ENCODE data around the gene KLK14.
A peak's percentile ranks its signal among the peaks of the same experiment; 100 is the strongest.

KLK14 gene

DNA sequence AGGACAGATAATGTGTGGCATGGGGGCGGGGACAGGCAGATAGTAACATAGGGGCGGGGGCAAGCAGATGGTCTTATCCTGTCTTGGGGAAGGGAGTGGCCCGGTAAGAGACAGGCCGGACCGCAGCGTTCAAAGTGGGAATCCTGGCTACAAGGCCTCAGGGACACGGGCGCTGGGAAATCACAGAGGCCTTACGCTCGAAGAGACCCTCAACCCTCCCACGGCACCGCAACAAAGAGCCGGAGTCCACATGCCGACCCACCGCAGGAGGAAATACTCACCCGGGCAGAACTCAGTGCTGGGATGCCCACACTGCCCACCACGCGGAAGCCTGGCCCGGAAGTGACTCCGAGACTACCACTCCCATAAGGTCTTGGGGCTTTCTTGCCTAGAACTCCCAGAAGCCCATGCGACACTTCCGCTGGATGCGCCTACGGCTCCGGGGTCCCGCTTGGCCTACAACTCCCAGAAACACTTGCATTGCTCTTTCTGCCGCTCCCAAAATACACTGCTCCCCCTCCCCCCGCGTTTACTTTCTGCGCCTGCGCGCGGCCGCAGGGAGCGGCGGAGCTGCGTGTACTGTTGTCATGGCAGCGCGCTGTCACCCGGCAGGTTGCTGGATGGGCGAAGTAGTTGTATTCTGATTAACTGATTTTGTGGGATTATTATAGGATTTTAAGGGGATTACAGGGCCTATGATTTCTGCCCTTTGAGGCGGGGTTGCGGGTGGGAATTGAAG is 25.5 kb upstream of the KLK14 start, which contains the start of gene CTU1:
TSS of gene CTU1 (minus strand) at position 344 of the 739 bp plus-strand sequence. CDS start 3,840 bp downstream, outside the sequence.
- peaks cover 8 to 18% of the 10 kb centered on the region in 2 experiments; a peak in 2 of 3 replicates for H3K36me3 ChIP-seq (ENCODE audit: control insufficient read depth in 2 of 2, insufficient read depth in 1 of 2, low read length in 2 of 2)
- H3K27ac ChIP-seq (ENCODE audit: extremely low read depth, low read depth, low read length), result no peak within 1 kb of the TSS; the same call in 1 of the 2 replicates
- no peaks in the 10 kb centered on the region for H3K4me1 ChIP-seq (ENCODE audit: control insufficient read depth, insufficient read depth, low read length)
- CTCF ChIA-PET, result interaction anchor here (0.6 to 1.8 kb wide), 5 partner anchors 10 to 1044 kb away, joined by 3 to 12 read pairs (median 3); no protein-coding TSS in a partner anchor
- H3K4me3 ChIP-seq (ENCODE audit: low read depth, low read length), result peak within 1 kb of the TSS; percentile 88
- POLR2A ChIA-PET, result interaction anchor here (0.6 to 0.8 kb wide), 3 partner anchors 23 to 303 kb away, joined by 3 read pairs; no protein-coding TSS in a partner anchor
- H3K9me3 ChIP-seq (ENCODE audit: control insufficient read depth, insufficient read depth, low read depth, low read length), result no peaks in the 10 kb centered on the region
- TF ChIP-seq, protein P1, sequence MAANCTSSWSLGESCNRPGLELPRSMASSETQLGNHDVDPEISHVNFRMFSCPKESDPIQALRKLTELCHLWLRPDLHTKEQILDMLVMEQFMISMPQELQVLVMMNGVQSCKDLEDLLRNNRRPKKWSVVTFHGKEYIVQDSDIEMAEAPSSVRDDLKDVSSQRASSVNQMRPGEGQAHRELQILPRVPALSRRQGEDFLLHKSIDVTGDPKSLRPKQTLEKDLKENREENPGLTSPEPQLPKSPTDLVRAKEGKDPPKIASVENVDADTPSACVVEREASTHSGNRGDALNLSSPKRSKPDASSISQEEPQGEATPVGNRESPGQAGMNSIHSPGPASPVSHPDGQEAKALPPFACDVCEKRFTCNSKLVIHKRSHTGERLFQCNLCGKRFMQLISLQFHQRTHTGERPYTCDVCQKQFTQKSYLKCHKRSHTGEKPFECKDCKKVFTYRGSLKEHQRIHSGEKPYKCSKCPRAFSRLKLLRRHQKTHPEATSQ (tag by site-specific recombination; IDR thresholded peaks at IDR 0.05), result no peak
- TF ChIP-seq, protein P2, sequence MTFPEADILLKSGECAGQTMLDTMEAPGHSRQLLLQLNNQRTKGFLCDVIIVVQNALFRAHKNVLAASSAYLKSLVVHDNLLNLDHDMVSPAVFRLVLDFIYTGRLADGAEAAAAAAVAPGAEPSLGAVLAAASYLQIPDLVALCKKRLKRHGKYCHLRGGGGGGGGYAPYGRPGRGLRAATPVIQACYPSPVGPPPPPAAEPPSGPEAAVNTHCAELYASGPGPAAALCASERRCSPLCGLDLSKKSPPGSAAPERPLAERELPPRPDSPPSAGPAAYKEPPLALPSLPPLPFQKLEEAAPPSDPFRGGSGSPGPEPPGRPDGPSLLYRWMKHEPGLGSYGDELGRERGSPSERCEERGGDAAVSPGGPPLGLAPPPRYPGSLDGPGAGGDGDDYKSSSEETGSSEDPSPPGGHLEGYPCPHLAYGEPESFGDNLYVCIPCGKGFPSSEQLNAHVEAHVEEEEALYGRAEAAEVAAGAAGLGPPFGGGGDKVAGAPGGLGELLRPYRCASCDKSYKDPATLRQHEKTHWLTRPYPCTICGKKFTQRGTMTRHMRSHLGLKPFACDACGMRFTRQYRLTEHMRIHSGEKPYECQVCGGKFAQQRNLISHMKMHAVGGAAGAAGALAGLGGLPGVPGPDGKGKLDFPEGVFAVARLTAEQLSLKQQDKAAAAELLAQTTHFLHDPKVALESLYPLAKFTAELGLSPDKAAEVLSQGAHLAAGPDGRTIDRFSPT (tag by site-specific recombination; IDR thresholded peaks at IDR 0.05), result peak; percentile 97
- TF ChIP-seq ZNF610 (tag by site-specific recombination; IDR thresholded peaks at IDR 0.05; ENCODE audit: borderline replicate concordance) (peak; percentile 98), KLF7 (tag by site-specific recombination; IDR thresholded peaks at IDR 0.05; ENCODE audit: borderline replicate concordance) (peak; percentile 39; the same call in 1 of the 2 replicates), FEZF1 (tag by site-specific recombination; IDR thresholded peaks at IDR 0.05) (peak; percentile 76), ZNF37A (tag by site-specific recombination; IDR thresholded peaks at IDR 0.05) (no peak), EGR2 (tag by site-specific recombination; IDR thresholded peaks at IDR 0.05; ENCODE audit: low read depth) (peak; percentile 40; the same call in 1 of the 2 replicates), TCF7L2 (IDR thresholded peaks at IDR 0.05; ENCODE audit: borderline replicate concordance, low read depth, low read length) (no peak), YY2 (tag by site-specific recombination; IDR thresholded peaks at IDR 0.05) (0 out of 2 replicates have a peak, but pooled peaks have one; percentile 25), SETDB1 (IDR thresholded peaks at IDR 0.05; ENCODE audit: insufficient read length, low read length) (no peak), ZNF623 (tag by site-specific recombination; IDR thresholded peaks at IDR 0.05) (0 out of 2 replicates have a peak, but pooled peaks have one; percentile 2), ZNF747 (tag by site-specific recombination; IDR thresholded peaks at IDR 0.05) (no peak), ZNF335 (tag by site-specific recombination; conservative IDR thresholded peaks at IDR 0.05) (peak; percentile 79), ZBTB20 (tag by site-specific recombination; IDR thresholded peaks at IDR 0.05) (peak; percentile 48; the same call in 1 of the 2 replicates), SP3 (tag by site-specific recombination; IDR thresholded peaks at IDR 0.05) (peak; percentile 85), ZFHX2 (tag by site-specific recombination; conservative IDR thresholded peaks at IDR 0.05) (peak; percentile 62), KLF10 (tag by site-specific recombination; IDR thresholded peaks at IDR 0.05) (no peak), ZBTB17 (tag by site-specific recombination; IDR thresholded peaks at IDR 0.05) (peak; percentile 76), ZNF404 (tag by site-specific recombination; IDR thresholded peaks at IDR 0.05) (no peak), ZNF514 (tag by site-specific recombination; IDR thresholded peaks at IDR 0.05) (no peak), ZNF777 (tag by site-specific recombination; IDR thresholded peaks at IDR 0.05; ENCODE audit: borderline replicate concordance) (no peak), ZNF664 (tag by site-specific recombination; IDR thresholded peaks at IDR 0.05) (no peak), ZNF629 (tag by site-specific recombination; IDR thresholded peaks at IDR 0.05) (peak; percentile 49; the same call in 1 of the 2 replicates)
- TF ChIP-seq, protein P3, sequence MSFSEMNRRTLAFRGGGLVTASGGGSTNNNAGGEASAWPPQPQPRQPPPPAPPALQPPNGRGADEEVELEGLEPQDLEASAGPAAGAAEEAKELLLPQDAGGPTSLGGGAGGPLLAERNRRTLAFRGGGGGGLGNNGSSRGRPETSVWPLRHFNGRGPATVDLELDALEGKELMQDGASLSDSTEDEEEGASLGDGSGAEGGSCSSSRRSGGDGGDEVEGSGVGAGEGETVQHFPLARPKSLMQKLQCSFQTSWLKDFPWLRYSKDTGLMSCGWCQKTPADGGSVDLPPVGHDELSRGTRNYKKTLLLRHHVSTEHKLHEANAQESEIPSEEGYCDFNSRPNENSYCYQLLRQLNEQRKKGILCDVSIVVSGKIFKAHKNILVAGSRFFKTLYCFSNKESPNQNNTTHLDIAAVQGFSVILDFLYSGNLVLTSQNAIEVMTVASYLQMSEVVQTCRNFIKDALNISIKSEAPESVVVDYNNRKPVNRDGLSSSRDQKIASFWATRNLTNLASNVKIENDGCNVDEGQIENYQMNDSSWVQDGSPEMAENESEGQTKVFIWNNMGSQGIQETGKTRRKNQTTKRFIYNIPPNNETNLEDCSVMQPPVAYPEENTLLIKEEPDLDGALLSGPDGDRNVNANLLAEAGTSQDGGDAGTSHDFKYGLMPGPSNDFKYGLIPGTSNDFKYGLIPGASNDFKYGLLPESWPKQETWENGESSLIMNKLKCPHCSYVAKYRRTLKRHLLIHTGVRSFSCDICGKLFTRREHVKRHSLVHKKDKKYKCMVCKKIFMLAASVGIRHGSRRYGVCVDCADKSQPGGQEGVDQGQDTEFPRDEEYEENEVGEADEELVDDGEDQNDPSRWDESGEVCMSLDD (tag by site-specific recombination; IDR thresholded peaks at IDR 0.05), result no peak
- TF ChIP-seq, protein P4, sequence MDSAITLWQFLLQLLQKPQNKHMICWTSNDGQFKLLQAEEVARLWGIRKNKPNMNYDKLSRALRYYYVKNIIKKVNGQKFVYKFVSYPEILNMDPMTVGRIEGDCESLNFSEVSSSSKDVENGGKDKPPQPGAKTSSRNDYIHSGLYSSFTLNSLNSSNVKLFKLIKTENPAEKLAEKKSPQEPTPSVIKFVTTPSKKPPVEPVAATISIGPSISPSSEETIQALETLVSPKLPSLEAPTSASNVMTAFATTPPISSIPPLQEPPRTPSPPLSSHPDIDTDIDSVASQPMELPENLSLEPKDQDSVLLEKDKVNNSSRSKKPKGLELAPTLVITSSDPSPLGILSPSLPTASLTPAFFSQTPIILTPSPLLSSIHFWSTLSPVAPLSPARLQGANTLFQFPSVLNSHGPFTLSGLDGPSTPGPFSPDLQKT (IDR thresholded peaks at IDR 0.05; ENCODE audit: borderline replicate concordance, low read depth, low read length), result peak; percentile 85
- TF ChIP-seq, protein P5, sequence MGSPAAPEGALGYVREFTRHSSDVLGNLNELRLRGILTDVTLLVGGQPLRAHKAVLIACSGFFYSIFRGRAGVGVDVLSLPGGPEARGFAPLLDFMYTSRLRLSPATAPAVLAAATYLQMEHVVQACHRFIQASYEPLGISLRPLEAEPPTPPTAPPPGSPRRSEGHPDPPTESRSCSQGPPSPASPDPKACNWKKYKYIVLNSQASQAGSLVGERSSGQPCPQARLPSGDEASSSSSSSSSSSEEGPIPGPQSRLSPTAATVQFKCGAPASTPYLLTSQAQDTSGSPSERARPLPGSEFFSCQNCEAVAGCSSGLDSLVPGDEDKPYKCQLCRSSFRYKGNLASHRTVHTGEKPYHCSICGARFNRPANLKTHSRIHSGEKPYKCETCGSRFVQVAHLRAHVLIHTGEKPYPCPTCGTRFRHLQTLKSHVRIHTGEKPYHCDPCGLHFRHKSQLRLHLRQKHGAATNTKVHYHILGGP (tag by site-specific recombination; IDR thresholded peaks at IDR 0.05), result no peak

Data from HEK293 (cell line).